ENCODE results near the gene SFTA2. TPM values are rescaled to one million over a fixed set of nuclear protein-coding genes. Genes with fewer than 3 reads are reported as not detected.
"Not testable (repeated sequence)": the region's sequence is repeated elsewhere in the genome, so short reads cannot be mapped to it uniquely, and the experiment has no call there.

SFTA2 gene
- not detected for polyA plus RNA-seq (2012; ENCODE audit: missing spikeins)

GRCh38 chr6:30931969-30932645, at the start of gene SFTA2:
TSS of gene SFTA2 (minus strand) at chr6:30932170. CDS start at chr6:30932096, 74 bp downstream.
- no peak for TF ChIP-seq POLR2AphosphoS5 (IDR thresholded peaks at IDR 0.05; ENCODE audit: low read depth, low read length)
- TF ChIP-seq TAF1 (IDR thresholded peaks at IDR 0.05; ENCODE audit: borderline replicate concordance, low read depth, low read length) = no peak
- TF ChIP-seq POLR2A (IDR thresholded peaks at IDR 0.05; ENCODE audit: low read depth, low read length) = no peak
- FAIRE-seq (no peak), DNase-seq (ENCODE audit: insufficient read length) (no peak)

- DNase-seq (ENCODE audit: insufficient read length) (no peak), FAIRE-seq (no peak)
- no peak for TF ChIP-seq TAF1 (IDR thresholded peaks at IDR 0.05; ENCODE audit: borderline replicate concordance, low read depth, low read length)
- no peak for TF ChIP-seq POLR2AphosphoS5 (IDR thresholded peaks at IDR 0.05; ENCODE audit: low read depth, low read length)
- TF ChIP-seq POLR2A (IDR thresholded peaks at IDR 0.05; ENCODE audit: low read depth, low read length) = no peak
Observed at GRCh38 chr6:30979690-30980089, 47.7 kb upstream of the SFTA2 start.

GRCh38 chr6:30979141-30979540, 47.2 kb upstream of the SFTA2 start:
- TF ChIP-seq POLR2A (IDR thresholded peaks at IDR 0.05; ENCODE audit: low read depth, low read length) (no peak), POLR2AphosphoS5 (IDR thresholded peaks at IDR 0.05; ENCODE audit: low read depth, low read length) (no peak), TAF1 (IDR thresholded peaks at IDR 0.05; ENCODE audit: borderline replicate concordance, low read depth, low read length) (no peak)
- DNase-seq (ENCODE audit: insufficient read length) (no peak), FAIRE-seq (no peak)

GRCh38 chr6:30974490-30975252, 42.7 kb upstream of the SFTA2 start:
- FAIRE-seq (no peak), DNase-seq (ENCODE audit: insufficient read length) (no peak)
- TF ChIP-seq TAF1 (IDR thresholded peaks at IDR 0.05; ENCODE audit: borderline replicate concordance, low read depth, low read length) (no peak), POLR2AphosphoS5 (IDR thresholded peaks at IDR 0.05; ENCODE audit: low read depth, low read length) (no peak)

- TF ChIP-seq POLR2AphosphoS5 (IDR thresholded peaks at IDR 0.05; ENCODE audit: low read depth, low read length) (no peak), TAF1 (IDR thresholded peaks at IDR 0.05; ENCODE audit: borderline replicate concordance, low read depth, low read length) (no peak), POLR2A (IDR thresholded peaks at IDR 0.05; ENCODE audit: low read depth, low read length) (no peak)
- FAIRE-seq (peak; percentile 36), DNase-seq (ENCODE audit: insufficient read length) (no peak)
Observed at GRCh38 chr6:30972816-30973215, 40.8 kb upstream of the SFTA2 start.

DNA sequence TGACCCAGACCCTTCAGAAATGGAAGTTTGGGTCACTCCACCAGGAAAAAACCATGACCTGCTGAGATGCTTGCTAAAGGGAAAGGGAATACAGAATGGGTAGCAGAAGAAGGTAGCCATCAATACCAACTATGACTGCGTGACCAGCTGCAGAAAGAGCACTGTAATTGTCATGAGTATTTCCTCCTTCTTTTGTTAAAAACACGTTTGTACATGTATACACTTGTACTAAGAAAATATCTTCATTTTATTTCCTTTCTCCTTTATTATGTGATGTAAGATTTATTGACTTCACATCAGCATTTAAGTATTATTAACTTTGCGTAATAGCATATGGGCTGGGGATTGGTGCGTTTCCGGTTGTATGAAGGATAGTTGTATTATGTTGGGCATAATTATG, 39.0 kb upstream of the SFTA2 start:
- no peak for FAIRE-seq

DNA sequence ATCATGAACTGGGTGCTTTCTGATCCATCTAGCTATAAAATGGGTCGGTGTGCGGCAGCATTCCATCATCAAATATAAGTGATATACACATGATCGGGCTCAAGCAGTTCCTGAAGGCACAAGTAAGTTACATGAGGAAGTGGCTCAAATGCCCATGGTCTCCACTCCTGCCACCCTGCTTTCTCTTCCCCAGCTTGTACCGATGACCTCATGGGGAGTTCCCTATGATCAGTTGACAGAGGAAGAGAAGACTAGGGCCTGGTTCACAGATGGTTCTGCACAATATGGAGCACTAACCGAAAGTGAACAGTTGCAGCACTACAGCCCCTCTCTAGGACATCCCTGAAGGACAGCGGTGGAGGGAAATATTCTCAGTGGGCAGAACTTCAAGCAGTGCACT, 37.2 kb upstream of the SFTA2 start:
- not testable (repeated sequence) for DNase-seq (ENCODE audit: insufficient read length); FAIRE-seq

More for the DNA sequence above, 39.0 kb upstream of the SFTA2 start:
- no peak for TF ChIP-seq POLR2AphosphoS5 (IDR thresholded peaks at IDR 0.05; ENCODE audit: low read depth, low read length)
- TF ChIP-seq POLR2A (IDR thresholded peaks at IDR 0.05; ENCODE audit: low read depth, low read length) = no peak
- no peak for TF ChIP-seq TAF1 (IDR thresholded peaks at IDR 0.05; ENCODE audit: borderline replicate concordance, low read depth, low read length)
- no peak for DNase-seq (ENCODE audit: insufficient read length)

GRCh38 chr6:30966154-30966553, 34.2 kb upstream of the SFTA2 start:
- no peak for DNase-seq (ENCODE audit: insufficient read length)
- no peak for FAIRE-seq
- TF ChIP-seq POLR2A (IDR thresholded peaks at IDR 0.05; ENCODE audit: low read depth, low read length) (no peak), TAF1 (IDR thresholded peaks at IDR 0.05; ENCODE audit: borderline replicate concordance, low read depth, low read length) (no peak), POLR2AphosphoS5 (IDR thresholded peaks at IDR 0.05; ENCODE audit: low read depth, low read length) (no peak)

GRCh38 chr6:30965140-30965601, 33.2 kb upstream of the SFTA2 start:
- FAIRE-seq = no peak
- DNase-seq (ENCODE audit: insufficient read length) = no peak
- TF ChIP-seq POLR2A (IDR thresholded peaks at IDR 0.05; ENCODE audit: low read depth, low read length) = no peak
- TF ChIP-seq TAF1 (IDR thresholded peaks at IDR 0.05; ENCODE audit: borderline replicate concordance, low read depth, low read length) = no peak
- no peak for TF ChIP-seq POLR2AphosphoS5 (IDR thresholded peaks at IDR 0.05; ENCODE audit: low read depth, low read length)

- DNase-seq (ENCODE audit: insufficient read length) (no peak), FAIRE-seq (no peak)
- TF ChIP-seq TAF1 (IDR thresholded peaks at IDR 0.05; ENCODE audit: borderline replicate concordance, low read depth, low read length) (no peak), POLR2AphosphoS5 (IDR thresholded peaks at IDR 0.05; ENCODE audit: low read depth, low read length) (no peak), POLR2A (IDR thresholded peaks at IDR 0.05; ENCODE audit: low read depth, low read length) (no peak)
Observed at GRCh38 chr6:30964075-30964474, 32.1 kb upstream of the SFTA2 start.

DNA sequence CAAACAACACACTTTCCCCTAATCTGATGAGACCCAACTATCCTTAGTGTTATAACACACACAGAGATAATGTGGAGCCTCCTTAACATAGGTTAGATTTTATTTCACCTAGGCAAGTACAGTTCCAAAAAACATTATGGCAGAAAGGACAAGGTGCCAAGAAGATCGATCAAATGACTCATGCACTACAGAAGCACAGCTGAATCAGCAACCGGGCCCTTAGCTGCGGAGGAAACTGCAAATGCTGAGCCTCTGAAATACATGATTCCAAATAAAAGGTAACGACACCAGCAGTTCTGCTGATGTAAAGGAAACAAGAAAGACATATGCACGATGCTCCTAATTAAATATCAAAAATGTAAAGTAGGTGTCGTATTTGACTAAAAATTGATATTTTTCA, 31.7 kb upstream of the SFTA2 start:
- FAIRE-seq = no peak
- no peak for TF ChIP-seq POLR2A (IDR thresholded peaks at IDR 0.05; ENCODE audit: low read depth, low read length)
- TF ChIP-seq POLR2AphosphoS5 (IDR thresholded peaks at IDR 0.05; ENCODE audit: low read depth, low read length) = no peak
- TF ChIP-seq TAF1 (IDR thresholded peaks at IDR 0.05; ENCODE audit: borderline replicate concordance, low read depth, low read length) = no peak
- no peak for DNase-seq (ENCODE audit: insufficient read length)

DNA sequence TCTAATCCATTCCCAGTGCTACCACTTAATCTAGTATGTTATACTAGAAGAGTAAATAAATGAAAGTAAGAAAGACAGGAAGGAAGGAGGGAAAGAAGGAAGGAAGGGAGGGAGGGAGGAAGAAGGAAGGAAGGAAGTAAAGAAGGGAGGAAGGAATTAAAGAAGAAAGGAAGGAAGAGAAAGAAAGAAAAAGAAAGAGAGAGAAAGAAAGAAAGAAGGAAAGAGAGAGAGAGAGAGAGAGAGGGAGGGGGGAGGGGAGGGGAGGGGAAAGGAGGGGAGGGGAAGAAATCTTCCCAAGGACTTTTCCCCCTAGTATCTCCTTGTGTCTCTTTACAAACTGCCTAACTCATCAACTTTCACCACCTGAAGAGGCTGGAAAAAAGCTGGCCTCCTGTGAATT, 30.7 kb upstream of the SFTA2 start:
- FAIRE-seq = no peak
- TF ChIP-seq POLR2AphosphoS5 (IDR thresholded peaks at IDR 0.05; ENCODE audit: low read depth, low read length) (no peak), TAF1 (IDR thresholded peaks at IDR 0.05; ENCODE audit: borderline replicate concordance, low read depth, low read length) (no peak), POLR2A (IDR thresholded peaks at IDR 0.05; ENCODE audit: low read depth, low read length) (no peak)
- DNase-seq (ENCODE audit: insufficient read length) = no peak

Data from GM12892 (cell line).